OCI-LY1 (cell line): ENCODE data around the gene EFNA2.
"Not testable (repeated sequence)": the region's sequence is repeated elsewhere in the genome, so short reads cannot be mapped to it uniquely, and the experiment has no call there.

Experiments used
- H2AFZ ChIP-seq: fragments of 200-600 bp; sonication (generic), shearing (Covaris generic); 2 replicates; pipeline ENCODE4 v1.6.0; 2014; ENCODE audit warnings: antibody characterized with exemption, mild to moderate bottlenecking, low read length
- H3F3A ChIP-seq: fragments of 200-600 bp; sonication (generic), shearing (Covaris generic); 2 replicates; pipeline ENCODE4 v1.6.0; 2014; ENCODE audit warnings: mild to moderate bottlenecking, antibody characterized with exemption, low read length, moderate library complexity; ENCODE audit not compliant: insufficient read depth
- H3K27ac ChIP-seq: fragments of 200-600 bp; sonication (generic); 2 replicates; pipeline ENCODE4 v1.5.1; 2014; ENCODE audit warnings: low read length, mixed run types, mild to moderate bottlenecking, low read depth; ENCODE audit not compliant: poor library complexity, severe bottlenecking
- H3K27me3 ChIP-seq: fragments of 200-600 bp; sonication (generic); 2 replicates; pipeline ENCODE4 v1.6.0; 2014; ENCODE audit warnings: antibody characterized with exemption, mild to moderate bottlenecking, low read length, moderate library complexity; ENCODE audit not compliant: insufficient read depth
- H3K36me3 ChIP-seq: fragments of 200-600 bp; sonication (generic); 2 replicates; pipeline ENCODE4 v1.6.1; 2014; ENCODE audit warnings: mild to moderate bottlenecking, antibody characterized with exemption, low read length, moderate library complexity, mixed read lengths; ENCODE audit not compliant: insufficient read depth
- H3K4me1 ChIP-seq: fragments of 200-600 bp; sonication (generic); 2 replicates; pipeline ENCODE4 v1.5.1; 2014; ENCODE audit warnings: mild to moderate bottlenecking, low read length, moderate library complexity; ENCODE audit not compliant: insufficient read depth, severe bottlenecking
- H3K4me2 ChIP-seq: fragments of 200-600 bp; sonication (generic), shearing (Covaris generic); 2 replicates; pipeline ENCODE4 v1.6.1; 2014; ENCODE audit warnings: low read length
- H3K4me3 ChIP-seq: fragments of 200-600 bp; sonication (generic); 2 replicates; pipeline ENCODE4 v1.5.1; 2014; ENCODE audit warnings: low read length, low read depth, mild to moderate bottlenecking, mixed read lengths; ENCODE audit not compliant: poor library complexity, severe bottlenecking
- H3K79me2 ChIP-seq: fragments of 200-600 bp; shearing (Covaris generic); 2 replicates; pipeline ENCODE4 v1.6.1; 2016; ENCODE audit warnings: mixed run types, low read length, mixed read lengths; ENCODE audit not compliant: insufficient read depth
- H3K9ac ChIP-seq: fragments of 200-600 bp; sonication (generic), shearing (Covaris generic); 2 replicates; pipeline ENCODE4 v1.6.1; 2014; ENCODE audit warnings: mild to moderate bottlenecking, low read length, mixed read lengths
- H3K9me2 ChIP-seq: fragments of 200-600 bp; sonication (generic), shearing (Covaris generic); 2 replicates; pipeline ENCODE4 v1.6.1; 2014; ENCODE audit warnings: low read depth, mild to moderate bottlenecking, low read length, mixed read lengths
- H3K9me3 ChIP-seq: fragments of 200-600 bp; shearing (Covaris generic); 2 replicates; pipeline ENCODE4 v1.6.1; 2014; ENCODE audit warnings: low read length, mixed read lengths
- H4K20me1 ChIP-seq: fragments of 200-600 bp; sonication (generic), shearing (Covaris generic); 2 replicates; pipeline ENCODE4 v1.6.0; 2016; ENCODE audit warnings: mild to moderate bottlenecking, low read length; ENCODE audit not compliant: insufficient read depth
- CTCF ChIP-seq: fragments of 200-600 bp; sonication (generic), shearing (Covaris generic); IDR thresholded peaks from 2 replicates; pipeline ENCODE4 v1.5.1; 2017; ENCODE audit warnings: mild to moderate bottlenecking, antibody characterized with exemption, low read length, moderate library complexity, mixed read lengths
- EZH2 ChIP-seq: fragments of 200-600 bp; sonication (generic), shearing (Covaris generic); IDR thresholded peaks from 2 replicates; pipeline ENCODE4 v1.8.0; 2017; ENCODE audit warnings: borderline replicate concordance, mixed run types, mild to moderate bottlenecking, antibody characterized with exemption, low read length, moderate library complexity, mixed read lengths

The EFNA2 gene

GRCh38 chr19:1325568-1326294 lies 40.1 kb downstream of the EFNA2 start:
- Histone ChIP-seq H3K36me3 (no peaks in the 10 kb centered on the region), H3K4me2 (no peak overlapping the region), H3K4me3 (no peak overlapping the region), H3K27ac (no peak overlapping the region), H2AFZ (no peak overlapping the region), H3F3A (no peaks in the 10 kb centered on the region), H3K9ac (no peak overlapping the region), H3K79me2 (no peaks in the 10 kb centered on the region), H3K9me3 (no peaks in the 10 kb centered on the region), H4K20me1 (no peaks in the 10 kb centered on the region), H3K27me3 (0 out of 2 replicates have a peak, but pooled peaks cover 11% of the 10 kb centered on the region), H3K4me1 (peaks cover 7% of the 10 kb centered on the region), H3K9me2 (no peaks in the 10 kb centered on the region)
- TF ChIP-seq EZH2: no peak
- no peak for TF ChIP-seq CTCF

- Histone ChIP-seq H3K79me2 (no peaks in the 10 kb centered on the region), H3K27ac (no peak overlapping the region), H4K20me1 (no peaks in the 10 kb centered on the region), H3F3A (no peaks in the 10 kb centered on the region), H3K9me3 (no peaks in the 10 kb centered on the region), H3K9me2 (no peaks in the 10 kb centered on the region), H3K4me3 (peak overlapping the region; percentile 49), H3K27me3 (peaks cover 10% of the 10 kb centered on the region; the same call in 1 of the 2 replicates), H3K9ac (peak overlapping the region; percentile 12; the same call in 1 of the 2 replicates), H2AFZ (peak overlapping the region; percentile 99), H3K4me1 (peaks cover 7% of the 10 kb centered on the region), H3K4me2 (peak overlapping the region; percentile 56), H3K36me3 (no peaks in the 10 kb centered on the region)
- TF ChIP-seq CTCF: no peak
These were observed 41.5 kb downstream of the EFNA2 start for GRCh38 chr19:1327125-1327524.

GRCh38 chr19:1332208-1332607 lies 46.5 kb downstream of the EFNA2 start:
- not testable (repeated sequence) for H3K27ac ChIP-seq, H3K9me3 ChIP-seq, H3K36me3 ChIP-seq, H3K9me2 ChIP-seq, H3F3A ChIP-seq, H4K20me1 ChIP-seq, H3K4me3 ChIP-seq, H3K9ac ChIP-seq, H3K27me3 ChIP-seq, H3K4me2 ChIP-seq, H2AFZ ChIP-seq, H3K4me1 ChIP-seq, H3K79me2 ChIP-seq

GRCh38 chr19:1336079-1336684 lies 50.5 kb downstream of the EFNA2 start:
- Histone ChIP-seq H4K20me1 (no peaks in the 10 kb centered on the region), H3K79me2 (no peaks in the 10 kb centered on the region), H3K27me3 (peaks cover 9% of the 10 kb centered on the region), H3K9me2 (no peaks in the 10 kb centered on the region), H3K27ac (no peak overlapping the region), H3K9ac (no peak overlapping the region), H3K9me3 (no peaks in the 10 kb centered on the region), H3F3A (no peaks in the 10 kb centered on the region), H3K4me1 (no peaks in the 10 kb centered on the region), H3K36me3 (no peaks in the 10 kb centered on the region), H2AFZ (no peak overlapping the region), H3K4me3 (no peak overlapping the region), H3K4me2 (no peak overlapping the region)
- TF ChIP-seq CTCF (no peak), EZH2 (no peak)
